Activated naive CD8-positive, alpha-beta T cell treated with anti-CD3 and anti-CD28 coated beads for 36 hours (primary cell): ENCODE measurements around the gene HBG2. TPM values are rescaled to one million over a fixed set of nuclear protein-coding genes. Genes with fewer than 3 reads are reported as not detected.

Experiments used
- DNase-seq: peaks from one replicate; pipeline ENCODE4 v3.0.0; 2021
- H3K27ac Mint-ChIP-seq: one replicate; pipeline ENCODE4 v1.8.0; 2022; ENCODE audit warnings: mild to moderate bottlenecking, moderate library complexity, mixed read lengths
- H3K27me3 Mint-ChIP-seq: one replicate; pipeline ENCODE4 v1.8.0; 2022; ENCODE audit warnings: mild to moderate bottlenecking, mixed read lengths
- H3K36me3 Mint-ChIP-seq: one replicate; pipeline ENCODE4 v1.8.0; 2021; ENCODE audit warnings: mild to moderate bottlenecking, mixed read lengths
- H3K4me1 Mint-ChIP-seq: one replicate; pipeline ENCODE4 v1.8.0; 2021; ENCODE audit warnings: mixed read lengths
- H3K4me3 Mint-ChIP-seq: one replicate; pipeline ENCODE4 v1.8.0; 2022; ENCODE audit warnings: mild to moderate bottlenecking, moderate library complexity, mixed read lengths
- H3K9me3 Mint-ChIP-seq: one replicate; pipeline ENCODE4 v1.8.0; 2022; ENCODE audit warnings: mixed read lengths
- total RNA-seq, 2 experiments: library from RNA; stranded (reverse); gene quantifications; one replicate each; pipeline ENCODE4 v1.2.3, GENCODE V29; 2021

HBG2 gene
- total RNA-seq, 2 experiments from 2014 or later, result not detected

GRCh38 chr11:5204787-5205186, 49.8 kb downstream of the HBG2 start:
- no peak overlapping the region for H3K27ac Mint-ChIP-seq
- H3K4me1 Mint-ChIP-seq, result no peaks in the 10 kb centered on the region

GRCh38 chr11:5203366-5203765, 51.2 kb downstream of the HBG2 start:
- no peaks in the 10 kb centered on the region for H3K36me3 Mint-ChIP-seq
- H3K4me3 Mint-ChIP-seq, result no peak overlapping the region
- H3K27me3 Mint-ChIP-seq, result no peaks in the 10 kb centered on the region
- H3K4me1 Mint-ChIP-seq, result no peaks in the 10 kb centered on the region
- no peak for DNase-seq
- H3K9me3 Mint-ChIP-seq, result no peaks in the 10 kb centered on the region
- no peak overlapping the region for H3K27ac Mint-ChIP-seq

More at GRCh38 chr11:5204787-5205186, 49.8 kb downstream of the HBG2 start:
- no peaks in the 10 kb centered on the region for H3K27me3 Mint-ChIP-seq
- H3K4me3 Mint-ChIP-seq, result no peak overlapping the region
- no peak for DNase-seq
- H3K9me3 Mint-ChIP-seq, result no peaks in the 10 kb centered on the region
- H3K36me3 Mint-ChIP-seq, result no peaks in the 10 kb centered on the region

Other genes starting within 250 kb of the HBG2 start
- not detected for gene OR52J3, start 208.3 kb downstream of the HBG2 start, total RNA-seq
- gene OR52E2, start 195.2 kb downstream of the HBG2 start, total RNA-seq, result not detected
- gene OR52E1, start 185.2 kb downstream of the HBG2 start, total RNA-seq, result not detected
- gene OR52A5, start 116.4 kb downstream of the HBG2 start, total RNA-seq, result not detected
- not detected for gene OR52A1, start 100.0 kb downstream of the HBG2 start, total RNA-seq
- not detected for gene OR51V1, start 54.1 kb downstream of the HBG2 start, total RNA-seq
- gene HBB, start 27.7 kb downstream of the HBG2 start, total RNA-seq, result not detected
- not detected for gene HBD, start 20.3 kb downstream of the HBG2 start, total RNA-seq
- not detected for gene HBG1, start 4.9 kb downstream of the HBG2 start, total RNA-seq
- not detected for gene HBE1, start 15.2 kb upstream of the HBG2 start, total RNA-seq
- gene OR51B4, start 47.2 kb upstream of the HBG2 start, total RNA-seq, result not detected
- not detected for gene OR51B2, start 69.5 kb upstream of the HBG2 start, total RNA-seq
- not detected for gene OR51B5, start 88.7 kb upstream of the HBG2 start, total RNA-seq
- not detected for gene OR51B6, start 96.7 kb upstream of the HBG2 start, total RNA-seq
- not detected for gene OR51M1, start 129.0 kb upstream of the HBG2 start, total RNA-seq
- not detected for gene OR51Q1, start 167.3 kb upstream of the HBG2 start, total RNA-seq
- not detected for gene OR51I1, start 186.7 kb upstream of the HBG2 start, total RNA-seq
- not detected for gene OR51I2, start 194.5 kb upstream of the HBG2 start, total RNA-seq
- gene OR52D1, start 233.9 kb upstream of the HBG2 start, total RNA-seq, result not detected